GM12873 (cell line): ENCODE measurements around the gene SFMBT1.

Experiments
- CTCF ChIP-seq: IDR thresholded peaks from 2 replicates; pipeline ENCODE4 v1.5.1; 2012; ENCODE audit warnings: low read depth, mild to moderate bottlenecking, moderate library complexity, low read length, control low read depth; ENCODE audit not compliant: insufficient read depth; ENCODE audit errors: missing control alignments

Gene SFMBT1

GRCh38 chr3:52881871-52882270, 164.0 kb downstream of the SFMBT1 start:
- no peak for TF ChIP-seq CTCF

- no peak for TF ChIP-seq CTCF
Measured at GRCh38 chr3:52880474-52880873, 165.4 kb downstream of the SFMBT1 start.

DNA sequence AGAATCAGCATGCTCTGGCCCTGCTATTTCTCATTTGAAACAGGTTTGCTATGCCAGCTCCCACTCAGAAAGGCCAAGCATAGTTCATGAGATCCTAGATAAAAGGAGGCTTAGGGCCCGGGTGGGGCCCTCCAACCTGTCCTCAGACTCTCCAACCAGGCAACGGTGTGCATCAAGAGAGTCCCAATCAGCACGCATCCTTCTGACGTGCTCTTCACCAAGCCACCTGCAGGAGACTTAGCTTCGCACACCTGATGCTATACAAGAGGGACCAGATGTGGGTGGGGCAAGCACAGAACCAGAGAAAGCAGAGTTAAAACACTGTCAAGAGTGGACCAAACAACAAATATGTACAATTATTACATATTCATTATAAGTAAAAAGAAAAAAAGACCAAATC, 165.8 kb downstream of the SFMBT1 start:
- peak; percentile 15 for TF ChIP-seq CTCF

DNA sequence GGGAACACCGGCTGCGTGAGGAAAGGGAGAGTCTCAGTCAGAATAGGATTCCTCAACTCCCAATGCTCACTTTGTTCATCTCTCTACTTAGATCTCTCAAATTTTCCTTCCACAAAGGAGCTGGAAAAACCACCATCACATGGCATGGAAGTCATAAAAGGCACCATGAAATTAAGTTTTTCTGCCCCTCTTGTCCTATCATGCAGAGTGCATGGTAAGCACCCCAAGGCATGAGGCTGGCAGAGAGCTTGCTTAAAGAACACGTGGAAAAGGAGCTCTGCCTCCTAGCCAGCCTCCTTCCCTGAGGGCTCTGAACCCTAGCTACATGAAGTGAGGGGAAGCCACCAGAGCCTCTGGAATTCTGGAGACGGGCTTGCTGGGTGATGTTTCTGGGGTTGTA, 166.3 kb downstream of the SFMBT1 start:
- no peak for TF ChIP-seq CTCF

DNA sequence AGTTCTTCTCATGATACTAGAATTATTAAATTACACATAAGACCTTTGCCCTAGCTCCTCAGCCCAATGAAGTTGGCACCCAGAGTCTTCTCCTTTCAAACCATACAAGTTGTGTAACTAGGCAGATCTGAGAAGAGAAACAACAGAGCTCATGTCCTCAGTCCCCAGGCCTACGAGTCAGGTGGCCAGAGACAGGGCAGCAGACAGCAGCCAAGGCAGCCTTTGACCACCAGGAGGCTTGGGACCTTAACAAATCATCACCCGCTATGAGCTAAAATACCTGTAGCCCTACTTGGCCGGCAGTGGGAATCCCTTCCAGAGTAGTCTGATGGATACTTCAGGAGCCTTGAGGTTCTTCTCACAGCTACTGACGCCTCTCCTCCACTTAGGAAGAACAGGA, 166.8 kb downstream of the SFMBT1 start:
- no peak for TF ChIP-seq CTCF

GRCh38 chr3:52877085-52877484, 168.8 kb downstream of the SFMBT1 start:
- no peak for TF ChIP-seq CTCF

DNA sequence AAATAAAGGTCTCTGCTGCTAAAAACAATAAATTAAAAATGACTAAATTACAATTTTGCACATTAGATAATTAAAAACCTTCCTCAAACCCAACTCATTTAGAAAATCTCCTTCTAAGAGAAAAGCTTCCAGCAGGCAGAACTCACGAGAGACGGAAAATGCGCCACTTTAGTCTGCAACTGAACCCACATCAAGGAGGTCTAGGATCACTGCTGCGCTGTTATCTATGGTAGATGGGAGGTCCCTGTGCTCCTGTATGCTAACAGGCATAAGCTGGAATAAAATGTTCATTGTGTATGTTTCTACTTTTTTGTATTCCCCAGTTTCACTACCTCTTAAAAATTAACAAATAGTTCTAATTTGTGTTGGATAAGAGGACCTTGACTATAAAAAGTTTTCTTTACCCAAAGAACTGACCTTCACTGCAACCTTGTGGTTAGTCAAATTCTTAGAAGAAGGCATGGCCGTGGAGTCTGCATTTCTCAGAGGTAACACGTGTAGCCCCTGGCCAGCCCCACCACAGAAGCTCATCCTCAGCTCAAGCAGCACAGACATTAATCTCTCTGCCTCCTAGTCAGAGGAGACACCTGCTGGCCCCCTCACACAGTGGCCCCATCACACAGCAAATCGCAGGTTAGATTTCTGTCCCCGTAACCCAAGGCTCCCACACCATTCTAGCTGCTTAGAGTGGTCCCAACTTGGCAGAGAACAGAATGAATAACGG, 170.8 kb downstream of the SFMBT1 start:
- TF ChIP-seq CTCF: no peak

DNA sequence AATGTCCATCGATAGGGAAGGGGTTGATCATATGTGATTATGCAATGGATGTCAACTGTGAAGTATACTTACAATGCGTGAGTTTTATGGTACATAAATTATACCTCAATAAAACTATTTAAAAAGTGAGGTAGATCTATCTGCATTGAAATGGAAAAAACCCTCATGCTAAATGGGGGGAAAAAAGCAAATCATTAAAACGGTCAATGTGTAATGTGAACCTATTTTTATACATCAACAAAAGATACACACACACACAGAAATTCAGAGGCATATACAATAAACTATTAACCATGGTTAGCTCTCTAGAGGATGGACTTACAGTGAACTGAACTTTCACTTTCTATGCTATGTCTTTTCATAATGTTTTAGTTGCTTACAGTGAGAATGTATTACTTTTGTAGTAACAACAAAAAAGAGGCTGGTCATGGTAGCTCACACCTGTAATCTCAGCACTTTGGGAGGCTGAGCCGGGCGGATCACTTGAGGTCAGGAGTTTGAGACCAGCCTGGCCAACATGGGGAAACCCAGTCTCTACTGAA, 171.6 kb downstream of the SFMBT1 start:
- no peak for TF ChIP-seq CTCF
